T47D (cell line): ENCODE data around the gene USP30.

Experiments used
- DNase-seq, 2 experiments: peaks; one replicate each; pipeline versions ENCODE4 v3.0.0 to v3.0.0-alpha.2; 2011 to 2012; ENCODE audit warnings: low read depth in 1 of 2, low spot score in 1 of 2
- JUND ChIP-seq: IDR thresholded peaks from 2 replicates; pipeline ENCODE4 v1.6.1; 2012; ENCODE audit warnings: low read depth
- in situ Hi-C: cut with HindIII; loops from 2 replicates; pipeline ENCODE4 v1.10.0; 2016; ENCODE audit warnings: low sequenced_read_pairs, low pct_unique_long_range_greater_than_20kb

Gene USP30

DNA sequence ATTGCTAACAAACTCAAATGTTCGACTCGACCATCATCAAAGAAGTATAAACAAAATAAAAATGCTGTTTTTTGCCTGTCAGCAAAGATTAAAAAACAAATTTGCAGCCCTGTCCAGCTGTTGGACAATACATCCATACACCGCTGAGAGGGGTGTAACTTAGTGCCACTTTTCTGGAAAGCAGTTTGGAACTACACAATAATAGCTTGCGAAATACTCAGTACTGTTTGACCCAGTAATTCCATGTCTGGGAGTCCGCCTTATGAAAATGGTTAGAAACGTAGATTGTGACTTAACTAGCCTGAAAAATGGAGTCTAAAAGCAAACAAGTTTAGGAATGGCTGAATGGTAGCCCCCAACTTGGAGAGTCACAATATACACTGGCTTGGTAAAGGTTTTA is 6.4 kb downstream of the USP30 start:
- in situ Hi-C loops, result no loop called here
- TF ChIP-seq JUND, result no peak
- no peak for DNase-seq

- no peak for DNase-seq
- in situ Hi-C loops, result no loop called here
- TF ChIP-seq JUND, result no peak
Measured at GRCh38 chr12:109064143-109064542, 11.8 kb downstream of the USP30 start.

GRCh38 chr12:109065154-109065852 is 12.9 kb downstream of the USP30 start:
- TF ChIP-seq JUND, result no peak
- in situ Hi-C loops, result no loop called here
- DNase-seq, result no peak

DNA sequence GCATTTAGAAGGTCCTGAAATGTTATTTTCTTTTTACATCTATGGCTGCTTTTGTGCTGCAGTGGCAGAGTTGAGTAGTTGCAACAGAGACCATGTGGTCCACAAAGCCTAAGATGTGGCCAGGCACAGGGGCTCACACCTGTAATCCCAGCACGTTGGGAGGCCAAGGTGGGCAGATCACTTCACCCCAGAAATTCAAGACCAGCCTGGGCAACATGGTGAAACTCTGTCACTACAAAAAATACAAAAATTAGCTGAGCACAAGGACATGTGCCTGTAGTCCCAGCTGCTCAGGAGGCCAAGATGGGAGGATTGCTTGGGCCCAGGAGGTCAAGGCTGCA is 13.4 kb downstream of the USP30 start:
- TF ChIP-seq JUND, result no peak
- in situ Hi-C loops, result no loop called here
- DNase-seq, result no peak

DNA sequence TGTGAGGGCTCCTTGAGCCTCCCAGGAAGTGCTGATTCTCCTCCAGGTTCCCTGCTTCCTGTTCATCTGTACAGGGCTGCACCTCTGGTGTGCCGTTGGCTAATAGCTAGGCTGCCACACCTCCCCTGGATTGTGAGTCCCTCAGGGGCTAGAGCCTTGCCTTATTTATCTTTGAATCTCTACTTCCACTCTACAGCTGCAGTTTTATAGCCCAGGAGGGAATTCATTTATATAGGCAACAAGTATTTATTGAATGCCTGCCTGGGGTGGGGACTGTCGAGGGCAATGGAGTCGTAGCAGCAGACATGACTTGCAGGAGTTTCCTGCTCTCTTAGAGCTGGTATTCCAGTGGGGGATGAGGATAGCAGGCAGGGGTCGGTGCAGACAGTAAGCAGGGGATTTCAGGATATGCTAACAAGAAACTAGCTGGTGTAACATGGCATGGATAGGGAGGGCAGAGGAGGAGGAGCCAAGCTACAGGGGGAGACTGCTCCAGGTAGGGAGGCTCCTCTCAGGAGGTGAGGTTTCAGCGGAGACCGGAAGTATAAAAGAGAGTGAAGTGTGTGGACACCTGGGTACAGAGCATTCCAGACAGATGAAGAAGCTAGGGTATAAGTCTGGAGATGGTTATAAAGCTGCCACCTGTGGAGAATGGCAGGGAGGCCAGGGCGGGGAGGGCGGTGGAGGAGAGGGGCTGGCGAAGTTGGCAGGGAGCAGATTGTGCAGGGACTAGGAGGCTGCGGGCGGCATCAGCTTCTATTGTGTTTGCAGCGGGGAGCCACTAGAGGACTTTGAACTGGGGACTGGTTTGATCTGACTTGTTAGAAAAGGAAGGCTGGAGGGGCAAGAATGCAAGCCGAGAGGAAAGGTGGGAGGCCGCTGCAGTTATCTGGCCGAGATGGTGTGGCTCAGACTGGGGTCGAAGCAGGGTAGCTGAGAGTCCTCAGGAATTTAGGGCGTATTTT is 17.2 kb downstream of the USP30 start:
- no peak for DNase-seq
- in situ Hi-C loops, result no loop called here
- no peak for TF ChIP-seq JUND

- in situ Hi-C loops, result no loop called here
- TF ChIP-seq JUND, result no peak
- DNase-seq, result no peak
Measured at GRCh38 chr12:109074866-109075265, 22.5 kb downstream of the USP30 start.

- in situ Hi-C loops, result no loop called here
Measured at GRCh38 chr12:109082751-109083150, 30.4 kb downstream of the USP30 start.

DNA sequence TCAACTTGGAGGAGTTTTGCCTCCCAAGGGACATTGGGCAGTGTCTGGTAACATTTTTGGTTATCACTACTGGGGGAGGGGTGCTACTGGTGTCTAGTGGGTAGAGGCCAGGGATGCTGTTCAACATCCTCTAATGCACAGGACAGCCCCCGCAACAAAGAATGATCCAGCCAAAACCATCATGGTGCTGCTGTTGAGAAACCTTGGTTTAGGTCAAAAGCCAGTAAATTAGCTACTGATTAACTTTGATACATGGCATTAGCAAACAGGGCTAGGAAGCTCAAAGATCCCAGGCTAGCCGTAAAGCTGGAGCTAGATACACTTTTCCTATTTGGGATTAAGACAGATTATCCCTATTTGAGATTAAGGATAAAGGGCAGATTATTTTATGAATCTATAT is 32.0 kb downstream of the USP30 start:
- in situ Hi-C loops, result no loop called here
- TF ChIP-seq JUND, result no peak
- DNase-seq, result no peak

More at GRCh38 chr12:109082751-109083150, 30.4 kb downstream of the USP30 start:
- TF ChIP-seq JUND, result no peak
- no peak for DNase-seq

DNA sequence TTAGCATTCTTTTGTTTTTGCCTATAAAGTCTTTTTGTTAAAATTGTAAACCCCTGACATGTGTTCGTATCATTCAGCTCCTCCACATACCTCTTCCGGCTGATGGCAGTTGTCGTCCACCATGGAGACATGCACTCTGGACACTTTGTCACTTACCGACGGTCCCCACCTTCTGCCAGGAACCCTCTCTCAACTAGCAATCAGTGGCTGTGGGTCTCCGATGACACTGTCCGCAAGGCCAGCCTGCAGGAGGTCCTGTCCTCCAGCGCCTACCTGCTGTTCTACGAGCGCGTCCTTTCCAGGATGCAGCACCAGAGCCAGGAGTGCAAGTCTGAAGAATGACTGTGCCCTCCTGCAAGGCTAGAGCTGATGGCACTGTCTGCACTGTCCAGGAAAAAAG is 33.2 kb downstream of the USP30 start:
- no peak for TF ChIP-seq JUND
- in situ Hi-C loops, result no loop called here
- DNase-seq, result no peak

DNA sequence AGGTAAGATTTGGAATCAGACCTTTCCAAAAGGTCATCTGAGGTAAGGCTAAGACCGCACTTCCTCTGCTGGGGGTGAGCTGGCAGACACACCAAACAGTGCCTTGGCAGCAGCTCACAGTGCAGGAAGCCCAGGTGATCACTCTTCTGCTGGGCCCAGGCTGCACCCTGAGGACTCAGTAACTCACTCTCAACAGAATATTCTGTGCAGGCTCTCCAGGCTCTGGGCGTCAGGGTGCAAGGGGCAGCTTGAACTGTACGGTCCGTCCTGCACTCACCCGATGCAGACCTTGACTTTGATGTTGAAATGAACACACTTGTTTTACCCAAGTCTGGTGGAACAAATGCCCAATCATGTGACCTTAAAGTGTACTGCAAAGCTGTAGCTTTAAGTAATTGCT is 34.9 kb downstream of the USP30 start:
- in situ Hi-C loops, result no loop called here
- DNase-seq, result no peak
- TF ChIP-seq JUND, result no peak

- in situ Hi-C loops, result no loop called here
- no peak for DNase-seq
- no peak for TF ChIP-seq JUND
Measured at GRCh38 chr12:109088818-109089217, 36.4 kb downstream of the USP30 start.

GRCh38 chr12:109089683-109090082 is 37.3 kb downstream of the USP30 start:
- in situ Hi-C loops, result no loop called here
- TF ChIP-seq JUND, result no peak
- DNase-seq, result no peak

- TF ChIP-seq JUND, result no peak
- in situ Hi-C loops, result no loop called here
- no peak for DNase-seq
Measured at GRCh38 chr12:109092497-109093021, 40.2 kb downstream of the USP30 start.
